Effector CD8-positive, alpha-beta T cell (primary cell): ENCODE results near the gene KYAT1.
"Not testable (repeated sequence)": the region's sequence is repeated elsewhere in the genome, so short reads cannot be mapped to it uniquely, and the experiment has no call there.

Source experiments
- DNase-seq: peaks from one replicate; lab custom pipeline; 2025; lab: John Stamatoyannopoulos, UW

KYAT1 gene

DNA sequence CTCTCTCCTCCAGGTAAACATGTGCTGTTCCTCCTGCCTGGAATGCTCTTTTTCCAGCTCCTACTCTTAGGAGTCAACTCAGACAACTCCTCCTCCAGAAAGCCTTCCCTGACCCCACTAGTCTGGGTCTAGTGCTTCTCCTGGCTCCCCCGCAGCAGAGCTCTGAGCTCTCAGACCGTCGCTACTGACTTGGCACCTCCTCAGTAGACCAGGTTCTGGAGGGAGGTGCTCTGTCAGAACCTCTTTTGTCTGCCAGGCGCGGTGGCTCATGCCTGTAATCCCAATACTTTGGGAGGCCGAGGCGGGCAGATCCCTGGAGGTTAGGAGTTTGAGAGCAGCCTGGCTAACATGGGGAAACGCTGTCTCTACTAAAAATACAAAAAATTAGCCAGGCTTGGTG is 3.6 kb upstream of the KYAT1 start:
- no peak for DNase-seq

DNA sequence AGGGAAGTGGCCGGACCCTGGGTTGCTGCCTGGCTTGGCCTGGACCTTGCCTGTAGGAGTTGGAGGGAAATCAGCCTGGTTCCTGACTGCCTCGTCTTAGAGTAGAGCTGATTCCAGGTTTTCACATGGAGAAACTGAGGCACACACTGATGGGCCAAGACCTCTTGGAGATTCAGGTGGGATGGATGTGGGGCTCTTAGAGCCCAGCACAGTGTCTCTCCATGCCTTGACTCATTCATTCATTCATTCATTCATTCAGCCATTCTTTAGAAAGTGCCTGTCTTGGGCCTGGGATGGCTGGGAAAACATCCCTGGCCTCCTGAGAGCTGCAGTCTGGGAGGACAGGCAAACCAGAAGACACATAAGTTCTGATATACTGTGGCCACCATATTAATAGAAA is 2.4 kb upstream of the KYAT1 start:
- DNase-seq: no peak

DNA sequence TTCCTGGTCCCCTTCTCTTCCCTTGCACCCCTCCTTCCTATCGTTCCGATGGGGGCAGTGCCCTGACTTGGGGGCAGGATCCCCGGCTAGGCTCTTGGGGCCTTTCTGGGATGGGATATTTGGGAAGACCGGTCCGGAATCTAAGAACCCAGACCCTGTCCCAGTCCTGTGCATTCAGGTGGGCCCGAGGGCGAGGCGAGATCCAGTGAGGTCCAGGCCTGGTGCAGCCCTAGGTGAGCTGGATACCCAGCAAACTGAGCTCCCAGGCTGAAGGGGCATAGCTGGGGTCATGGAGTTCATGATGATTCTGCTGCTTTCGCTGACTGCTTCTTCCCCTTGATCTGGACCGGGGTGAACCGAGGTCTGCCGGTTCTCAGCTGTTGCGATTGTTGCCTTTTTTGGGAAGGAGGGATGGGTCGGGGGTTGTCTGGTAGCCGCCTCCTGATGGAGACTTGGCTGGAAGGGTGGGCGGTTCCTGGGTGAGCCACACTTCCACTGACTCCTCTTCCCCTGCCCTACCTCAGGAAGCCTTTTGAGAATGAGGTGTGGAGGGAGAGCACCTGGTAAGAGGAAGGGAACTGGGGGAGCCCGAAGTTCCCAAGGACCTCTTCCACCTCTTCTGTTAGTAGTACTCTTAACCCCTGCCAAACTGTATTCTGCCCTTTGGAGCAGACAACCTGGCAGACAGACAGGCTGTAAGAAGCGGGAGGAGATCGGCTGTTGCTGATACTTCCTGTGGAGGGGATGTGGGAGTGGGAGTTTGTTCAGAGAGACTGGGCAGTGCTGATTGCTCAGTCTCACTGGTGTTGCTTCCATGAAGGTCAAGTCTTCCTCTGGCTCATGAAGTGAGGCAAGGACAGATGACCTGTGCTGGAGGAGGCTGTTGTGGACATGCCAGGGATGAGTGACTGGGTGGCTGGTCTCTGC is 1.2 kb upstream of the KYAT1 start:
- no peak for DNase-seq

DNA sequence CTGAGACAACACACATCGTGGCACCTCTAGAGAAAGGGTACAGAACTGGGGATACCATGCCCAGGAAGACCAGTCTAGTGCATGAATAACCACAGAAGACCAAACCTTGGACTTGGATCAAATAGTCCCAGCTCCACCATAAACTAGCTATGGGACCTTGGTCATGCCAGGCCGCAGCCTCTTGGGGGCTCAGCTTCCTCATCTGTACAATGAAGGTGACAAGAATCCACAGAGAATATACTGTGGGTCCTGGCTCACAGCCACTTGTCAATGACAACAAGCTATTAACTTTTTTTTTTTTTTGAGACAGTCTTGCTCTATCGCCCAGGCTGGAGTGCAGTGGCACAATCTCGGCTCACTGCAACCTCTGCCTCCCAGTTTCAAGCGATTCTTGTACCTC is 3.9 kb downstream of the KYAT1 start:
- no peak for DNase-seq

DNA sequence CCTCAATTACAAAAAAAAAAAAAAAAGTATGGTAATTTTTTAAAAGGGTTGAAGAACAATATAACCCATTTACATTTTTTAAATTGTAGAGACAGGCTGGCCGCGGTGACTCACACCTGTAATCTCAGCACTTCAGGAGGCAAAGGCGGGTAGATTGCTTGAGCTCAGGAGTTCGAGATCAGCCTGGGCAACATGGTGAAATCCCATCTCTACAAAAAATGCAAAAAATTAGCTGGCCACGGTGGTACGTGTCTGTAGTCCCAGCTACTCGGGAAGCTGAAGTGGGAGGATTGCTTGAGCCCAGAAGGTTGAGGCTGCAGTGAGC is 10.8 kb downstream of the KYAT1 start:
- DNase-seq: not testable (repeated sequence)

DNA sequence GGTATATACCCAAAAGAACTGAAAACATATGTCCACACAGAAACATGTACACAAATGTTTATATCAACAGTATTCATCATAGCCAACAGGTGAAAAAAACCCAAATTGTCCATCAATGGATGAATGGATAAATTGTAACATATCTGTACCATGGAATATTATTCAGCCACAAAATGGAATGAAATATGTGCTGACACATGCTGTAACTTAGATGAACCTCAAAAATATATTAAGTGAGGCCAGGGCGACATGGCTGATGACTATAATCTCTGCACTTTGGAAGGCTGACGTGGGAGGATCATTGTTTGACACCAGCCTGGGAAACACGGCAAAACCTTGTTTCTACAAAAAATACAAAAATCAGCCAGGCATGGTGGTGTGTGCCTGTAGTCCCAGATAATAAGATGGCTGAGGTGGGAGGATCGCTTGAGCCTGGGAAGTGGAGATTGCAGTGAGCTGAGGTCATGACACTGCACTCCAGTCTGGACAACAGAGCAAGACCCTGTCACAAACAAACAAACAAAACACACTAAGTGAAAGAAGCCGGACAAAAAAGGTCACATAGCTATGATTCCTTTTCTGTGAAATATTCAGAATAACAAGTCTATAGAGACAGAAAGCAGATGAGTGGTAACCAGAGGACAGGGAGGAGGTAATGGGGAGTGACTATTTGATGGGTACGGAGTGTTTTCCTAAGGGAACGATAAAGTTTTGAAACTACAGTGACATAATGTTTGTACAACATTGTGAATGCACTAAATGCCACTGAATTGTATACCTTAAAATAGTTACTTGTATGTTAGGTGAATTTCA is 11.4 kb downstream of the KYAT1 start:
- DNase-seq: no peak

DNA sequence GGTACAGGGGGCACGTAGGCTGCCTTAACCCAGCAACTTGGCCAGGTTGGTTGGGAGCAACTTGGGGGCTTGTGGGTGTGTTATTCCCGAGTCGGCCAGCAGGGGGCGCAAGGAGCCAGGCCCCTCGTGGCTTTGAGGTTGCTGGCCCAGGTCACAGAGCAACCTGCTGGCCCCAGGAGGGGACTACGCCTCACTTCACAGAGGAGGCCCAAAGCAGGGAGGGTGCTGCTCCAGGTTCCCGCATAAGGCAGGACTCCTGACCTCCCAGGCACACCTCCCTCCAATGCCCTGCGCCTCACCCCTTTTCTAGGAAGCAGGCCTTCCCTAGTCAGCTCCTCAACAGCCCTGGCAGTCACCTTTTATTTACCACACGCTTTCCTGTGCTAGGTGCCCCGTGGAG is 18.1 kb downstream of the KYAT1 start:
- DNase-seq: peak; percentile 76

DNA sequence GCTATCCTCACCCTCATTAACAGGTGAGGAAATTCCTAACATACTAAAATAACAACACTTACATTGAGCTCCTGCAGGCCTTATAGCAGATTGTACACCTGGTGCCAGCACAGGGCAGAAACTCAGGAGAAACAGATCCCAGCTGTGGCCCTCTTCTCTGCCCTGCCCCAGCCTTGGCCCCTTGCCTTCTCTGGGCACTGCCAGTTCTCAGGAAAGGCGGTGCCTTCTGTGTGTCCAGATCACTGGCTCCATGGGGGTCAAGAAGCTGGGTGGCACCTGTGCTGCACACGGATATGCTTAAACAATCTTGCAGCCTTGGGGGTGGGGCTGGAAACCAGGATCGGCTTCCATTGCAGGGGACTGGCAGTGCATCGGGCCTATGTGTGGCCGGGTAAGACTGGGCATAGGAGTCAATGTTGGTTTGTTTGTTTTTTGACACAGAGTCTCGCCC is 19.3 kb downstream of the KYAT1 start:
- DNase-seq: no peak

DNA sequence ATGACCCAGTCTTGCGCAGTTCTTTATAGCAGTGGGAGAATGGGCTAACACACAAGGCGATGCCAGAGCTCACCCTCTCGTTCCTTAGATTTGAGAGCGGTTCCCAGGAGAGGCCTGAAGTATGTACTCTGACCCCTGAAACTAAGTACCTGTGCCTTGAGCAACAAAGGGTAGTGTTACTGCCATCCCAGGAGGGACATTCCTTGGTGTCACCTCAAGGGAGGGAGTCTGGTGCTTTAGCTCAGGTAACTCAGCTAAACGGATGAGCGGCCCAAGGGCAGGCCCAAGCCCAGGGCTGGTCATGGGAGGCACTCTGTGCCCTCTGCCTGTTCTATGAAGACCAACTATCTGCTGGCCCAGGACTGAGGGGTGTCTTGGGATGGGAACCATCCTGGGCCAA is 20.2 kb downstream of the KYAT1 start:
- no peak for DNase-seq

DNA sequence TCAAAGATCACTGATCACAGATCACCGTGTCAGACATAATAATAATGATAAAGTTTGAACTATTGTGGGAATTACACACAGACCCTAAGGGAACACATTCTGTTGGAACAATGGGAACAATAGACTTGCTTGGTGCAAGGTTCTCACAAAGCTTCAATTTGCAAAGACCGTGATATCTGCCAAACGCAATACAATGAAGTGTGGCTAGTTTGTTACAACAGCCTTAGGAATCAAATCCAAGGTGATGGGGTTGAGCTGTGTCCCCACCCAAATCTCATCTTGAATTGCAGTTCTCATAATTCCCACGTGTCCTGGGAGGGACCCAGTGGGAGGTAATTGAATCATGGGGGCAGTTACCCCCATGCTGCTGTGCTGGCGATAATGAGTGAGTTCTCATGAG is 20.8 kb downstream of the KYAT1 start:
- DNase-seq: no peak

DNA sequence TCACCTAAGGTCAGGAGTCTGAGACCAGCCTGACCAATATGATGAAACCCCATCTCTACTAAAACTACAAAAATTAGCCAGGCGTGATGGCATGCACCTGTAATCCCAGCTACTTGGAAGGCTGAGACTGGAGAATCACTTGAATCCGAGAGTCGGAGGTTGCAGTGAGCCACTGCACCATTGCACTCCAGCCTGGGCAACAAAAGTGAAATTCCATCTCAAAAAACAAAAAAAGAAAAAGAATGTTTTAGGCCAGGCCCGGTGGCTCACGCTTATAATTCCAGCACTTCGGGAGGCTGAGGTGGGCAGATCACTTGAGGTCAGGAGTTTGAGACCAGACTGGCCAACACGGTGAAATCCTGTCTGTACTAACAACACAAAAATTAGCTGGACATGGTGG is 23.3 kb downstream of the KYAT1 start:
- not testable (repeated sequence) for DNase-seq

DNA sequence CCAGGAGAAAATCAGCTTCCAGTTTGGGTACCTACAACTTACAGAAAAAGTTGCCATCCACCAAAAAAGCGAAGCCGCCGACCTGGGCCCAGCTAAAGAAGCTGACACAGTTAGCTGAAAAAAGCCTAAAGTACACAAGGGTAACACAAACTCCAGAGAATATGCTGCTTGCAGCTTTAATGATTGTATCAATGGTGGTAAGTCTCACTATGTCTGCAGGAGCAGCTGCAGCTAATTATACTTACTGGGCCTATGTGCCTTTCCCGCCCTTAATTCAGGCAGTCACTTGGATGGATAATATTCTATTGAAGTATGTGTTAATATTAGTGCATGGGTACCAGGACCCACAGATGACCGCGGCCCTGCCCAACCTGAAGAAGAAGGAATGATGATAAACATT is 27.3 kb downstream of the KYAT1 start:
- DNase-seq: not testable (repeated sequence)

DNA sequence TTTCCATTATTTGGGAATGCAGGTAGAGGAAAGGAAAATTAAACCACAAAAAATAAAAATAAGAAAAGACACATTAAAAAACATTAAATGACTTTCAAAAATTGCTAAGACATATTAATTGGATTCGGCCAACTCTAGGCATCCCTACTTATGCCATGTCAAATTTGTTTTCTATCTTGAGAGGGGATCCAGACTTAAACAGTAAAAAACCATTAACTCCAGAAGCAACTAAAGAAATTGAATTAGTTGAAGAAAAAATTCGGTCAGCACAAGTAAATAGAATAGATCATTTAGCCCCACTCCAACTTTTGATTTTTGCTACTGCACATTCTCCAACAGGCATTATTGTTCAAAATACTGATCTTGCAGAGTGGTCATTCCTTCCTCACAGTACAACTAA is 29.1 kb downstream of the KYAT1 start:
- DNase-seq: not testable (repeated sequence)

DNA sequence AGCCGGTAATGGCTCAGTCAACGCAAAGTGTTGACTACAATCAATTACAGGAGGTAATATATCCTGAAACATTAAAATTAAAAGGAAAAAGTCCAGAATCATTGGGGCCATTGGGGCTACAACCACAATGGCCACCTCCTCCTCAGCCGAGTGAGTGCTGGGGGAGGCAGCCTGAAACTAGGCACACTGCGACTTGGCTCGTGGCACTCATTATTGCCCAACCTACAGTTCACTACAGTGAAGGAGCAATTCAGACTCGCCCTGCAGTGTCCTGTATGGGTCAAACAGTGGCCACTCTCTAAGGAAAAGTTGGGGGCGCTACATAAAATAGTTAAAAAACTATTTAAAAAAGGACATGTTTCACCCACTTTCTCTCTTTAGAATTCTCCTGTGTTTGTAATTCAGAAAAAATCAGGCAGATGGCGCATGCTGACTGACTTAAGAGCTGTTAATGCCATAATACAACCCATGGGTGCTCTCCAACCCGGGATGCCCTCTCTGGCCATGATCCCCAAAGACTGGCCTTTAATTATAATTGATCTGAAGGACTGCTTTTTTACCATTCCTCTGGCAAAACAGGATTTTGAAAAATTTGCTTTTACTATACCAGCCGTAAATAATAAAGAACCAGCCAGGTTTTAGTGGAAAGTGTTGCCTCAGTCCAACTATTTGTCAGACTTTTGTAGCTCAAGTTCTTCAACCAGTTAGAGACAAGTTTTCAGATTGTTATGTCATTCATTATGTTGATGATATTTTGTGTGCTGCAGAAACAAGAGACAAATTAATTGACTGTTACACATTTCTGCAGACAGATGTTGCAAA is 29.8 kb downstream of the KYAT1 start:
- not testable (repeated sequence) for DNase-seq

DNA sequence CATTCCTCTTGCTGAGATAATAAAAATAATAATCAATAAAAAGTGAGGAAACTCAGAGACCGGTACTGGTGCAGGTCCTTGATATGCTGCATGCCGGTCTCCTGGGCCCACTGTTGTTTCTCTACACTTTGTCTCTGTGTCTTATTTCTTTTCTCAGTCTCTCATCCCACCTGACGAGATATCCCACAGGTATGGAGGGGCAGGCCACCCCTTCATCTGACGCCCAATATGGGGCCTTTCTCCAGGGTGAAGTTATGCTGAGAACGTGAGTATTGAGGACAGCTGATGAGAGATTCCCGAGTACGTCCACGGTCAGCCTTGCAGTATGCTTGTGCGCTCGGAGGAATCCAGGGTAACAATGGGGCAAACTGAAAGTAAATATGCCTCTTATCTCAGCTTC is 30.7 kb downstream of the KYAT1 start:
- not testable (repeated sequence) for DNase-seq

DNA sequence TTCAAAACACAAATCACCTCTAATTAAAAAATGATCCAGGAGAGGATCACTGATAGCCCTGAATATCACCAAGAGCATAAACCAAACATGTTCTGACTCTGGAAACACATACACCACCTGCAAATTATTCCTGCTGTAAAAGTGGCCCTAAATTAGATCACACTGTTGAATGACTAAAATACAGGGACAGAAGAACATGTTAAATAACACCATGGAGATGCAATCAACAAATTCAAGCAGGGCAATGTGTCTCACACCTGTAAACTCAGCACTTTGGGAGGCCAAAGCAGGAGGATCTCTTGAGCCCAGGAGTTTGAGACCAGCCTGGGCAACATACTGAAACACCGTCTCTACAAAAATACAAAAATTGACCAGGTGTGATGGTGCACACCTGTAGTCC is 33.9 kb downstream of the KYAT1 start:
- DNase-seq: no peak

DNA sequence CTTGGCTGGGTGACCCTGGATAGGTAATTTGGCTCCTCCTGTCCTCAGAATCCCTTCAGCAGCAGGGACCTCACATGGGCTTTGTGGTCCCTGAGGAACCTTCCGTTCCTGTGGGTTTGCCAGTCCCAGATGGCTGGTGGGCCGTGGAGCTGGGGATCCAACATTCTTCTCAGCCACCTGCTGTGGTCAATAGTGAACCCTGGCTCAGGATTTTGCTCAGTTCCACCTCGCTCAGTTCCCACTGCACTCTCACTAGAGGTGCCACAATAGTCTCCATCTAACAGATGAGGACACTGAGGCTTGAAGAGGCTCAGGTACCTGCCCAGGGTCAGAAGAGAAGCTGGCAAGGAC is 35.1 kb downstream of the KYAT1 start:
- DNase-seq: no peak

DNA sequence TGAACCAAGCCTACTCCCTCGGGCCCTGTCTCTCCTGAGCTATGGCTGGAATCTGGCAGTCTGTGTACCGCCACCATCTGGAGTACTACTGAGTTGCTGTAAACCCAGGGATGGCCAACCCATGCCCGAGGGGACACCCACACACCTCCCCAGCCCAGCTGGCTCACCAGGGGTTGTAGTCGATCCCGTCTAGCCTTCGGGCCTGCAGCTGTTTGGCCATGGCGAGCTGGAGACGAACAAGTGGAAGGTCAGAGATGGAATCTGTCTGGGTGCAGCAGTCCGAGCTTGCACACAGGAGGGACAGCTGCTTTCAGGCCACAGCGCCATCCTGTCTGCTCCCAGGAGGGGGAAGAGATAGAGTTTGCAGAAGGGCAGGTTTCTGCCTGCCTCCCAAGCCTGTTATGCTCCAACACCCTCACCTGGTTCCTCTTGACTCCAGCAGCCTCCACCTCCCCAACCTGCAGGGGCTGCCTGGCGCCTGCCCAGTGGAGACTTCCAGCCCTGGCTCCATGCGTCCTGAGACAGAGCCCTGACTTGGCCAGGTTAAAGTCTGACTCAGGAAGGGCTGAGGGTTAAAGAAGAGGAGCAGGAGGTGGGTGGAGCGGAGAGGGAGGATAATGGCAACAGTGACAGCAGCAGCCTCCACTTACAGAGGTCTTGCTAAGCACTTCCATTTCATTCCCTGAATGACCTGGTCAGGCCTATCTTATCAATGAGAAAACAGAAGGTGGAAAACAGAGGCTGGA is 36.4 kb downstream of the KYAT1 start:
- no peak for DNase-seq

DNA sequence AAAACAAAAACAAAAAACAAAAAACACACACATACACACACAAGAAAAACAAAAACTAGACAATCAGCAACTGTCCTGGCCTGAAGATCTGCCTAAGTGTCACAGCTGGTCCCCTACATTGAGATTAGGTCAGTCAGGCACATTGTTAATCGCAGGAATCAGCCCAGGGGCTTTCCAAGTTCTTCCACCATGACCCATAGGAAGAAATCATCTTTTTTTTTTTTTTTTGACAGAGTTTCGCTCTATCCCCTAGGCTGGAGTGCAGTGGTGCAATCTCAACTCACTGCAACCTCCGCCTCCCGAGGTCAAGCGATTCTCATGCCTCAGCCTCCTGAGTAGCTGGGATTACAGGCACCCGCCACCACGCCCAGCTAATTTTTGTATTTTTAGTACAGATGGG is 38.6 kb downstream of the KYAT1 start:
- DNase-seq: not testable (repeated sequence)

DNA sequence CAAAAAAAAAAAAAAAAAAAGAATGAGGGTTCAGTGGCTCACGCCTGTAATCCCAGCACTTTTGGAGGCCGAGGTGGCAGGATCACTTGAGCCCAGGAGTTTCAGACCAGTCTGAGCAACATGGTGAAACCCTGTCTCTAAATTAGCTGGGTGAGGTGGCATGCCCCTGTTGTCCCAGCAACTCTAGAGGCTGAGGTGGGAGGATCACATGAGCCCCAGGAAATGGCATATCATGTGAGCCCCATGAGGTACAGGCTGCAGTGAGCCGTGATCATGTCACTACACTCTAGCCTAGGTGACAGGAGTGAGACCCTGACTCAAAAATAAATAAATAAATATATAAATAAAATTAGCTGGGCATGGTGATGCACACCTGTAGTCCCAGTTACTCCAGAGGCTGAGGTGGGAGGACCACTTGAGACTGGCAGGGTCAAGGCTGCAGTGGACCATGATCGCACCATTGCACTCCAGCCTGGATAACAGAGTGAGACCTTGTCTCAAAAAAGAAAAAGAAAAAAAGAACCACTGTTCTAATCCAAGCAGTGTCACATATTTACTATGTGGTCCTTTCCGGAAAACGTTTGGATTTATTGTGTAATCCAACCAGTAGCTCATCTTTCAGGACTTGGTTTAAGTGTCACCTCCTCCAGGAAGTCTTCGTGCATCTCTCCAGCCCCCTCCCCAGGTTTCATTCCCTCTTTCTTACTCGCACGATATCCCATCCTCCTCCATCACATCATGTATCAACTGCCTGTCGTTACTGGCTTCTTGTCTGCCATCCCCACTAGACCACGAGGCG is 39.9 kb downstream of the KYAT1 start:
- DNase-seq: no peak

DNA sequence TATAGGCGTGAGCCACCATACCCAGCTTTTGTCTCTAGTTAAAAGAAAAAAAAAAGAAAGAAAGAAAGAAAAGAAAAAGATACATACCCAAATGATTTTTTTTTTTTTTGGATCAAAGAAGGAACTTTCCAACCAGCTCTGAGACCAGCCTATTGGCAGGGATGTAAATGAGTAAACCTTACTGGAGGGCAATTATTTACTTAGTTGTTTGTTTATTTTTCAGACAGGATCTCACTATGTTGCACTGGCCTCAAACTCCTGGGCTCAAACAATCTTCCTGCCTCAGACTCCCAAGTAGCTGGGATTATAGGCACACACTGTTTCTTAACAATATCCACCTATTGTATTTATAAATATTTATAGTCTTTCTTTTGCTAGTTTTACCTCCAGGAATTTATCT is 41.2 kb downstream of the KYAT1 start:
- no peak for DNase-seq
